Uterus (tissue), 2 donors: ENCODE results near the gene SOX5.

Experiments used
- POLR2A ChIP-seq, 2 donors: fragments of 450-650 bp; IDR thresholded peaks; one replicate each; pipeline ENCODE4 v1.6.1; 2016; ENCODE audit warnings: antibody characterized with exemption in 2 of 2, mild to moderate bottlenecking in 1 of 2, moderate library complexity in 1 of 2
- TF ChIP-seq, protein P1 (sequence below), 4 experiments: fragments of 200-600 bp in 2 of 4; fragments of 450-650 bp in 2 of 4; sonication (generic) in 2 of 4; IDR thresholded peaks; one replicate each; pipeline ENCODE4 v1.5.1; 2016 to 2019; ENCODE audit warnings: antibody characterized with exemption in 4 of 4, mild to moderate bottlenecking in 2 of 4, moderate library complexity in 1 of 4

DNA sequence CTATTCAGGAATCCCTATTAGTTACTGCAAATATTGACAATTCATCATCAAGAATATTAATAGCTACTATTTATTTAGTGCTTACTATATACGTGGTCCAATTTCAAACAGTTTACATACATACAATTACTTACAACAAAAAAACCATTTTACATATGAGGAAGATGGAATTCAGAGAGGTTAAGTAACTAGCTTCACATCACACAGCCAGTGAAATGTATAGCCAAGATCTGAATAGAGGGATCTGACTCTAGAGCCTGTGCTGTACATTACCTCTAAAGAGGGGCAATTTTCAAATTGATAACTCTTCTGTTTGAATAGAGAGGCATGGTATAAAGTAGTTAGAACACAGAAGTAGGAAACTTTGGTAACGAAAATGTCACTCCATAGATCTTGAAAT, 18.3 kb downstream of the SOX5 start:
- TF ChIP-seq POLR2A (IDR thresholded peaks at IDR 0.05) = no peak
- TF ChIP-seq, protein P1, sequence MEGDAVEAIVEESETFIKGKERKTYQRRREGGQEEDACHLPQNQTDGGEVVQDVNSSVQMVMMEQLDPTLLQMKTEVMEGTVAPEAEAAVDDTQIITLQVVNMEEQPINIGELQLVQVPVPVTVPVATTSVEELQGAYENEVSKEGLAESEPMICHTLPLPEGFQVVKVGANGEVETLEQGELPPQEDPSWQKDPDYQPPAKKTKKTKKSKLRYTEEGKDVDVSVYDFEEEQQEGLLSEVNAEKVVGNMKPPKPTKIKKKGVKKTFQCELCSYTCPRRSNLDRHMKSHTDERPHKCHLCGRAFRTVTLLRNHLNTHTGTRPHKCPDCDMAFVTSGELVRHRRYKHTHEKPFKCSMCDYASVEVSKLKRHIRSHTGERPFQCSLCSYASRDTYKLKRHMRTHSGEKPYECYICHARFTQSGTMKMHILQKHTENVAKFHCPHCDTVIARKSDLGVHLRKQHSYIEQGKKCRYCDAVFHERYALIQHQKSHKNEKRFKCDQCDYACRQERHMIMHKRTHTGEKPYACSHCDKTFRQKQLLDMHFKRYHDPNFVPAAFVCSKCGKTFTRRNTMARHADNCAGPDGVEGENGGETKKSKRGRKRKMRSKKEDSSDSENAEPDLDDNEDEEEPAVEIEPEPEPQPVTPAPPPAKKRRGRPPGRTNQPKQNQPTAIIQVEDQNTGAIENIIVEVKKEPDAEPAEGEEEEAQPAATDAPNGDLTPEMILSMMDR (IDR thresholded peaks at IDR 0.05) = no peak
